GM13976 (cell line): ENCODE data around the gene CCDC171.

Experiments used
- DNase-seq: peaks from one replicate; pipeline ENCODE4 v3.0.0; 2012; ENCODE audit warnings: low spot score
- CTCF ChIP-seq: IDR thresholded peaks from 2 replicates; pipeline ENCODE4 v1.5.1; 2012; ENCODE audit warnings: borderline replicate concordance, mild to moderate bottlenecking; ENCODE audit not compliant: insufficient read depth; ENCODE audit errors: extremely low read depth, missing control alignments, control extremely low read depth
- in situ Hi-C: fragments of 300-500 bp; cut with MboI; formaldehyde crosslinking; loops from one replicate; pipeline ENCODE4 v1.12.0; 2022; ENCODE audit warnings: low sequenced_read_pairs, mixed read lengths, inconsistent platforms; ENCODE audit not compliant: unreplicated experiment

The CCDC171 gene

GRCh38 chr9:15967068-15967467, 414.2 kb downstream of the CCDC171 start:
- no peak for DNase-seq

GRCh38 chr9:15972760-15973159, 419.9 kb downstream of the CCDC171 start:
- DNase-seq = no peak
- no peak for TF ChIP-seq CTCF
- in situ Hi-C loops = no loop called here

More at GRCh38 chr9:15967068-15967467, 414.2 kb downstream of the CCDC171 start:
- in situ Hi-C loops = no loop called here
- no peak for TF ChIP-seq CTCF

- DNase-seq = no peak
- in situ Hi-C loops = no loop called here
- TF ChIP-seq CTCF = no peak
These were observed 422.4 kb downstream of the CCDC171 start for GRCh38 chr9:15975101-15975778.

- no peak for DNase-seq
- in situ Hi-C loops = no loop called here
- no peak for TF ChIP-seq CTCF
These were observed 424.6 kb downstream of the CCDC171 start for GRCh38 chr9:15977438-15977837.

- no peak for TF ChIP-seq CTCF
- DNase-seq = no peak
- in situ Hi-C loops = no loop called here
These were observed 429.3 kb downstream of the CCDC171 start for GRCh38 chr9:15982182-15982581.

GRCh38 chr9:15999422-16000339, 446.8 kb downstream of the CCDC171 start:
- no peak for TF ChIP-seq CTCF
- no peak for DNase-seq

More at GRCh38 chr9:15999422-16000339, 446.8 kb downstream of the CCDC171 start:
- in situ Hi-C loops = no loop called here
